Peyer's patch (tissue), 4 donors: Measurements from ENCODE around the gene OSBPL6. TPM values are rescaled to one million over a fixed set of nuclear protein-coding genes. Genes with fewer than 3 reads are reported as not detected.

Experiments
- DNase-seq, 3 donors: peaks; one replicate each; pipeline ENCODE4 v3.0.0-alpha.2; 2017 to 2019
- H3K27ac ChIP-seq, 4 donors: fragments of 200-600 bp; sonication (generic); one replicate each; pipeline ENCODE4 v1.5.1; 2016 to 2019
- H3K27me3 ChIP-seq, 2 donors: fragments of 200-600 bp; sonication (generic); one replicate each; pipeline ENCODE4 v1.5.1; 2019
- H3K36me3 ChIP-seq, 3 donors: fragments of 200-600 bp; sonication (generic); one replicate each; pipeline ENCODE4 v1.5.1; 2016 to 2019
- H3K4me1 ChIP-seq, 4 donors: fragments of 200-600 bp; sonication (generic); one replicate each; pipeline ENCODE4 v1.5.1; 2016 to 2019
- H3K4me3 ChIP-seq, 4 donors: fragments of 200-600 bp; sonication (generic); 1 replicate in 3 of 4; 2 replicates in 1 of 4; pipeline ENCODE4 v1.5.1; 2016 to 2019; ENCODE audit warnings: mild to moderate bottlenecking in 1 of 4
- H3K9me3 ChIP-seq, 4 donors: fragments of 200-600 bp; sonication (generic); one replicate each; pipeline ENCODE4 v1.5.1; 2016 to 2019; ENCODE audit warnings: mild to moderate bottlenecking in 1 of 4
- CTCF ChIP-seq, 6 experiments: fragments of 450-650 bp in 4 of 6; fragments of 200-600 bp in 2 of 6; sonication (generic) in 1 of 6; IDR thresholded peaks; one replicate each; pipeline ENCODE4 v1.5.1; 2017 to 2019; ENCODE audit warnings: antibody characterized with exemption in 6 of 6, mild to moderate bottlenecking in 3 of 6, moderate library complexity in 1 of 6
- POLR2A ChIP-seq, 2 donors: fragments of 450-650 bp; IDR thresholded peaks; one replicate each; pipeline ENCODE4 v1.5.1; 2017; ENCODE audit warnings: antibody characterized with exemption in 2 of 2, mild to moderate bottlenecking in 2 of 2, moderate library complexity in 2 of 2
- total RNA-seq, 4 donors: library from RNA; depleted of rRNA; stranded (reverse); fragments of >200 nt; gene quantifications; one replicate each; pipeline ENCODE4 v1.1.0, GENCODE V29; 2016

Gene OSBPL6
- total RNA-seq, 4 donors from 2014 or later = 3.4 to 14.9 (median 4.9) TPM

GRCh38 chr2:178157574-178157973, 36.7 kb upstream of the OSBPL6 start:
- TF ChIP-seq POLR2A (IDR thresholded peaks at IDR 0.05) (no peak), CTCF (IDR thresholded peaks at IDR 0.05) (no peak)
- Histone ChIP-seq H3K9me3 (no peaks in the 10 kb centered on the region), H3K27me3 (no peaks in the 10 kb centered on the region), H3K36me3 (no peaks in the 10 kb centered on the region), H3K4me3 (no peak overlapping the region), H3K4me1 (peaks cover 0 to 16% (median 0%) of the 10 kb centered on the region in 4 donors), H3K27ac (no peak overlapping the region)
- DNase-seq = no peak

DNA sequence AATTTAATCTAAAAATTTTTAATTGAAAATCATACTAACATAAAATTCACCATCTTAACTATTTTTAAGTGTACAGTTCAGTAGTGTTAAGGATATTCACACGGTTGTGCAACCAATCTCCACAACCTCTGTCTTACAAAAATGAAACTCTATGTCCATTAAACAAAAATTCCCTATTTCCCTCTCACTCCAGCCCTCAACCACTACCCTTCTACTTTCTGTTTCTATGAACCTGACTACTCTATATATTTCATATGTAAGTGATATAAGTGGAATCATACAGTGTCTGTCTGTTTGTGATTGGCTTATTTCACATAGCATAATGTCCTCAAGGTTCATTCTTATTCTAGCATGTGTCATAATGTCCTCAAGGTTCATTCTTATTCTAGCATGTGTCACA, 34.3 kb upstream of the OSBPL6 start:
- no peaks in the 10 kb centered on the region for H3K27me3 ChIP-seq
- no peaks in the 10 kb centered on the region for H3K9me3 ChIP-seq
- H3K36me3 ChIP-seq = no peaks in the 10 kb centered on the region
- TF ChIP-seq POLR2A (IDR thresholded peaks at IDR 0.05) (no peak), CTCF (IDR thresholded peaks at IDR 0.05) (no peak)
- no peak overlapping the region for H3K27ac ChIP-seq
- no peak overlapping the region for H3K4me3 ChIP-seq
- no peaks in the 10 kb centered on the region for H3K4me1 ChIP-seq
- DNase-seq = no peak

DNA sequence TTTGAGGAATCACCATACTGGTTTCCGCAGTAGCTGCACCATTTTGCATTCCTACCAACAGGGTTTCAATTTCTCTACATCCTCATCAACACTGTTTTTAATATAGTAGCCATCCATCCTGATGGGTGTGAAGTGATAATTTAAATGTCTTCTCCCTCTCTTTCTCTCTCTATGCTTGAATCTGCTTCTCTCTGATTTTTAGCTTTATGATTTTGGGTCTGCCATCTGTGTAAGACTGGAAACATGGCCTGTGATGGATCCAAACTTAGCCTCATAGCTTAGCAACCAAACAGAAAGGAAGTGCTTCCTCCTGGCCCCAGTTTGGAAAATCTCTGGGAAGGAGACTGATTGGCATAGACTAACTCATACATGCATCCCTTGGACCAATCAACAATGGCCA, 33.7 kb upstream of the OSBPL6 start:
- no peak for DNase-seq
- H3K4me3 ChIP-seq = no peak overlapping the region
- no peaks in the 10 kb centered on the region for H3K9me3 ChIP-seq
- TF ChIP-seq POLR2A (IDR thresholded peaks at IDR 0.05) (no peak), CTCF (IDR thresholded peaks at IDR 0.05) (no peak)
- H3K4me1 ChIP-seq = no peaks in the 10 kb centered on the region
- no peaks in the 10 kb centered on the region for H3K27me3 ChIP-seq
- H3K36me3 ChIP-seq = no peaks in the 10 kb centered on the region
- H3K27ac ChIP-seq = no peak overlapping the region

- no peaks in the 10 kb centered on the region for H3K27me3 ChIP-seq
- H3K27ac ChIP-seq = no peak overlapping the region
- H3K4me1 ChIP-seq = no peaks in the 10 kb centered on the region
- no peaks in the 10 kb centered on the region for H3K36me3 ChIP-seq
- DNase-seq = no peak
- no peaks in the 10 kb centered on the region for H3K9me3 ChIP-seq
- H3K4me3 ChIP-seq = no peak overlapping the region
- TF ChIP-seq CTCF (IDR thresholded peaks at IDR 0.05) (no peak), POLR2A (IDR thresholded peaks at IDR 0.05) (no peak)
These were observed 30.9 kb upstream of the OSBPL6 start for GRCh38 chr2:178163395-178163794.

GRCh38 chr2:178163911-178164310, 30.4 kb upstream of the OSBPL6 start:
- no peak overlapping the region for H3K27ac ChIP-seq
- H3K4me1 ChIP-seq = no peaks in the 10 kb centered on the region
- DNase-seq = no peak
- no peak for TF ChIP-seq POLR2A (IDR thresholded peaks at IDR 0.05)
- no peak for TF ChIP-seq CTCF (IDR thresholded peaks at IDR 0.05)
- H3K9me3 ChIP-seq = no peaks in the 10 kb centered on the region
- H3K4me3 ChIP-seq = no peak overlapping the region
- H3K27me3 ChIP-seq = no peaks in the 10 kb centered on the region
- H3K36me3 ChIP-seq = no peaks in the 10 kb centered on the region

- no peaks in the 10 kb centered on the region for H3K27me3 ChIP-seq
- H3K4me1 ChIP-seq = no peaks in the 10 kb centered on the region
- no peak overlapping the region for H3K4me3 ChIP-seq
- no peaks in the 10 kb centered on the region for H3K36me3 ChIP-seq
- no peak overlapping the region for H3K27ac ChIP-seq
- no peak for TF ChIP-seq POLR2A (IDR thresholded peaks at IDR 0.05)
- TF ChIP-seq CTCF (IDR thresholded peaks at IDR 0.05) = no peak
- DNase-seq = no peak
- H3K9me3 ChIP-seq = no peaks in the 10 kb centered on the region
These were observed 20.7 kb upstream of the OSBPL6 start for GRCh38 chr2:178173657-178174056.
